HepG2 (cell line): ENCODE data around the gene ERVMER34-1. TPM values are rescaled to one million over a fixed set of nuclear protein-coding genes. Genes with fewer than 3 reads are reported as not detected.
A peak's percentile ranks its signal among the peaks of the same experiment; 100 is the strongest.

Experiments
- CHD4 ChIP-seq: fragments of 200-600 bp; sonication (generic); IDR thresholded peaks from 2 replicates; pipeline ENCODE4 v1.7.0; 2017; ENCODE audit warnings: mild to moderate bottlenecking, low read length, borderline replicate concordance
- FOXC1 ChIP-seq: sonication (generic); formaldehyde crosslinking; IDR thresholded peaks from 2 replicates; pipeline ENCODE4 v1.8.0; 2022; ENCODE audit warnings: mild to moderate bottlenecking, missing genetic modification reagents, borderline replicate concordance
- HOXA7 ChIP-seq: sonication (generic); formaldehyde crosslinking; IDR thresholded peaks from 2 replicates; pipeline ENCODE4 v1.8.1; 2022; ENCODE audit warnings: mild to moderate bottlenecking, missing genetic modification reagents, moderate library complexity
- KDM1A ChIP-seq: IDR thresholded peaks from 2 replicates; pipeline ENCODE4 v1.6.1; 2016; ENCODE audit warnings: missing compliant biosample characterization
- MAFK ChIP-seq, 2 experiments: IDR thresholded peaks in 1 of 2; conservative IDR thresholded peaks in 1 of 2; 2 replicates each; pipeline ENCODE4 v1.6.1; 2011; ENCODE audit warnings: improper control_type of control experiment in 2 of 2, low read length in 2 of 2
- MAZ ChIP-seq, 2 experiments: sonication (generic) in 1 of 2; formaldehyde crosslinking in 1 of 2; IDR thresholded peaks; 2 replicates each; pipeline versions ENCODE4 v1.5.0 to v1.6.1; 2012 to 2020; ENCODE audit warnings: low read depth in 2 of 2, mild to moderate bottlenecking in 2 of 2, borderline replicate concordance in 1 of 2, improper control_type of control experiment in 1 of 2, low read length in 1 of 2, missing genetic modification reagents in 1 of 2, moderate library complexity in 1 of 2
- NR2F1 ChIP-seq, 2 experiments: fragments of 450-650 bp in 1 of 2; formaldehyde crosslinking in 1 of 2; IDR thresholded peaks; 2 replicates each; pipeline versions ENCODE4 v1.5.0 to v1.6.1; 2016 to 2020; ENCODE audit warnings: mild to moderate bottlenecking in 1 of 2, missing compliant biosample characterization in 1 of 2, missing genetic modification reagents in 1 of 2, moderate library complexity in 1 of 2
- NRL ChIP-seq: sonication (generic); formaldehyde crosslinking; IDR thresholded peaks from 2 replicates; pipeline ENCODE4 v1.5.0; 2020; ENCODE audit warnings: missing genetic modification reagents, mild to moderate bottlenecking, moderate library complexity, borderline replicate concordance
- TSC22D2 ChIP-seq: sonication (generic); formaldehyde crosslinking; IDR thresholded peaks from 2 replicates; pipeline ENCODE4 v1.5.1; 2020; ENCODE audit warnings: missing genetic modification reagents, mild to moderate bottlenecking, borderline replicate concordance
- ZFYVE20 ChIP-seq: sonication (generic); formaldehyde crosslinking; IDR thresholded peaks from 2 replicates; pipeline ENCODE4 v1.8.0; 2023; ENCODE audit warnings: low read depth, mild to moderate bottlenecking, moderate library complexity, missing genetic modification reagents, borderline replicate concordance
- ZNF510 ChIP-seq: sonication (generic); formaldehyde crosslinking; IDR thresholded peaks from 2 replicates; pipeline ENCODE4 v1.4.0; 2020; ENCODE audit warnings: low read depth, mild to moderate bottlenecking, missing genetic modification reagents
- ZNF572 ChIP-seq: sonication (generic); formaldehyde crosslinking; IDR thresholded peaks from 2 replicates; pipeline ENCODE4 v1.5.1; 2020; ENCODE audit warnings: mild to moderate bottlenecking, missing genetic modification reagents
- ZNF674 ChIP-seq: sonication (generic); formaldehyde crosslinking; IDR thresholded peaks from 2 replicates; pipeline ENCODE4 v1.5.0; 2020; ENCODE audit warnings: low read depth, mild to moderate bottlenecking, missing genetic modification reagents
- ZNF788 ChIP-seq: sonication (generic); formaldehyde crosslinking; IDR thresholded peaks from 2 replicates; pipeline ENCODE4 v1.5.0; 2020; ENCODE audit warnings: mild to moderate bottlenecking, missing genetic modification reagents, borderline replicate concordance
- ZNF790 ChIP-seq: sonication (generic); formaldehyde crosslinking; IDR thresholded peaks from 2 replicates; pipeline ENCODE4 v1.8.0; 2022; ENCODE audit warnings: missing genetic modification reagents, mild to moderate bottlenecking, borderline replicate concordance
- ZNF850 ChIP-seq: sonication (generic); formaldehyde crosslinking; conservative IDR thresholded peaks from 2 replicates; pipeline ENCODE4 v1.9.0; 2021; ENCODE audit warnings: mild to moderate bottlenecking, missing genetic modification reagents
- polyA plus RNA-seq, 8 experiments: library from polyadenylated mRNA; depleted of rRNA in 3 of 8; stranded (reverse) in 7 of 8; unstranded in 1 of 8; fragments of >200 nt; fragmentation: Illumina TruSeq in 4 of 8; extraction: Trizol in 4 of 8; gene quantifications; 2 replicates each; pipeline versions ENCODE4 v1.2.1 to v1.2.3, GENCODE V29; 2011 to 2016; ENCODE audit warnings: low read depth in 4 of 8, missing spikeins in 1 of 8, mixed read lengths in 1 of 8; ENCODE audit not compliant: insufficient read depth in 1 of 8
- total RNA-seq, 5 experiments: library from RNA; depleted of rRNA; stranded (reverse); fragments of >200 nt; fragmentation: Illumina TruSeq; extraction: Trizol; gene quantifications; 2 replicates each; pipeline ENCODE4 v1.2.3, GENCODE V29; 2016; ENCODE audit warnings: low read depth in 1 of 5
- TF ChIP-seq, protein P1 (sequence below): sonication (generic); formaldehyde crosslinking; IDR thresholded peaks from 2 replicates; pipeline ENCODE4 v1.4.0; 2020; ENCODE audit warnings: mild to moderate bottlenecking, missing genetic modification reagents
- TF ChIP-seq, protein P2 (sequence below): sonication (generic); formaldehyde crosslinking; IDR thresholded peaks from 2 replicates; pipeline ENCODE4 v1.8.1; 2022; ENCODE audit warnings: mild to moderate bottlenecking, missing genetic modification reagents
- TF ChIP-seq, protein P3 (sequence below): sonication (generic); formaldehyde crosslinking; IDR thresholded peaks from 2 replicates; pipeline ENCODE4 v1.8.0; 2022; ENCODE audit warnings: missing genetic modification reagents, mild to moderate bottlenecking, borderline replicate concordance
- TF ChIP-seq, protein P4 (sequence below): sonication (generic); formaldehyde crosslinking; IDR thresholded peaks from 2 replicates; pipeline ENCODE4 v1.5.0; 2020; ENCODE audit warnings: mild to moderate bottlenecking, low read depth, missing genetic modification reagents, borderline replicate concordance
- TF ChIP-seq, protein P5 (sequence below): sonication (generic); formaldehyde crosslinking; IDR thresholded peaks from 2 replicates; pipeline ENCODE4 v1.8.1; 2023; ENCODE audit warnings: mild to moderate bottlenecking, missing genetic modification reagents

Gene ERVMER34-1
- total and polyA plus RNA-seq, 2 of the 13 experiments (the other 11 are each of a cell fraction or from before 2014, with no cell fraction given) = 0.04 to 0.35 TPM

GRCh38 chr4:52712251-52713130 lies 38.7 kb downstream of the ERVMER34-1 start (continued):
- TF ChIP-seq FOXC1 (CRISPR knock-in tag) (peak; percentile 79; the same call in 1 of the 2 replicates), ZNF790 (peak; percentile 80; the same call in 1 of the 2 replicates), NR2F1 (CRISPR knock-in tag; IDR thresholded peaks at IDR 0.05) (no peak), NRL (CRISPR knock-in tag) (peak; percentile 83), HOXA7 (CRISPR knock-in tag) (no peak), ZNF510 (CRISPR knock-in tag) (peak; percentile 78; the same call in 1 of the 2 replicates), ZFYVE20 (CRISPR knock-in tag) (no peak; the same call in 1 of the 2 replicates), ZNF788 (peak; percentile 72; the same call in 1 of the 2 replicates), ZNF674 (CRISPR knock-in tag) (no peak), KDM1A (no peak), ZNF572 (CRISPR knock-in tag) (no peak), CHD4 (no peak), TSC22D2 (CRISPR knock-in tag) (no peak), ZNF850 (CRISPR knock-in tag) (no peak; the same call in 1 of the 2 replicates), MAFK (conservative IDR thresholded peaks at IDR 0.05 in 1 of 2, IDR thresholded peaks at IDR 0.05 in 1 of 2; ENCODE audit: low read length in 2 of 2) (no peak), MAZ (IDR thresholded peaks at IDR 0.05; ENCODE audit: borderline replicate concordance, low read depth, low read length) (peak; percentile 86), MAZ (CRISPR knock-in tag; IDR thresholded peaks at IDR 0.05; ENCODE audit: low read depth) (peak; percentile 92)
- TF ChIP-seq, protein P1, sequence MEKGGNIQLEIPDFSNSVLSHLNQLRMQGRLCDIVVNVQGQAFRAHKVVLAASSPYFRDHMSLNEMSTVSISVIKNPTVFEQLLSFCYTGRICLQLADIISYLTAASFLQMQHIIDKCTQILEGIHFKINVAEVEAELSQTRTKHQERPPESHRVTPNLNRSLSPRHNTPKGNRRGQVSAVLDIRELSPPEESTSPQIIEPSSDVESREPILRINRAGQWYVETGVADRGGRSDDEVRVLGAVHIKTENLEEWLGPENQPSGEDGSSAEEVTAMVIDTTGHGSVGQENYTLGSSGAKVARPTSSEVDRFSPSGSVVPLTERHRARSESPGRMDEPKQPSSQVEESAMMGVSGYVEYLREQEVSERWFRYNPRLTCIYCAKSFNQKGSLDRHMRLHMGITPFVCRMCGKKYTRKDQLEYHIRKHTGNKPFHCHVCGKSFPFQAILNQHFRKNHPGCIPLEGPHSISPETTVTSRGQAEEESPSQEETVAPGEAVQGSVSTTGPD (CRISPR knock-in tag) = no peak
- TF ChIP-seq, protein P2, sequence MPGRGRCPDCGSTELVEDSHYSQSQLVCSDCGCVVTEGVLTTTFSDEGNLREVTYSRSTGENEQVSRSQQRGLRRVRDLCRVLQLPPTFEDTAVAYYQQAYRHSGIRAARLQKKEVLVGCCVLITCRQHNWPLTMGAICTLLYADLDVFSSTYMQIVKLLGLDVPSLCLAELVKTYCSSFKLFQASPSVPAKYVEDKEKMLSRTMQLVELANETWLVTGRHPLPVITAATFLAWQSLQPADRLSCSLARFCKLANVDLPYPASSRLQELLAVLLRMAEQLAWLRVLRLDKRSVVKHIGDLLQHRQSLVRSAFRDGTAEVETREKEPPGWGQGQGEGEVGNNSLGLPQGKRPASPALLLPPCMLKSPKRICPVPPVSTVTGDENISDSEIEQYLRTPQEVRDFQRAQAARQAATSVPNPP (CRISPR knock-in tag) = peak; percentile 88; the same call in 1 of the 2 replicates
- TF ChIP-seq, protein P3, sequence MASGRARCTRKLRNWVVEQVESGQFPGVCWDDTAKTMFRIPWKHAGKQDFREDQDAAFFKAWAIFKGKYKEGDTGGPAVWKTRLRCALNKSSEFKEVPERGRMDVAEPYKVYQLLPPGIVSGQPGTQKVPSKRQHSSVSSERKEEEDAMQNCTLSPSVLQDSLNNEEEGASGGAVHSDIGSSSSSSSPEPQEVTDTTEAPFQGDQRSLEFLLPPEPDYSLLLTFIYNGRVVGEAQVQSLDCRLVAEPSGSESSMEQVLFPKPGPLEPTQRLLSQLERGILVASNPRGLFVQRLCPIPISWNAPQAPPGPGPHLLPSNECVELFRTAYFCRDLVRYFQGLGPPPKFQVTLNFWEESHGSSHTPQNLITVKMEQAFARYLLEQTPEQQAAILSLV = peak; percentile 61; the same call in 1 of the 2 replicates
- TF ChIP-seq, protein P4, sequence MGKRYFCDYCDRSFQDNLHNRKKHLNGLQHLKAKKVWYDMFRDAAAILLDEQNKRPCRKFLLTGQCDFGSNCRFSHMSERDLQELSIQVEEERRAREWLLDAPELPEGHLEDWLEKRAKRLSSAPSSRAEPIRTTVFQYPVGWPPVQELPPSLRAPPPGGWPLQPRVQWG (CRISPR knock-in tag) = no peak
- TF ChIP-seq, protein P5, sequence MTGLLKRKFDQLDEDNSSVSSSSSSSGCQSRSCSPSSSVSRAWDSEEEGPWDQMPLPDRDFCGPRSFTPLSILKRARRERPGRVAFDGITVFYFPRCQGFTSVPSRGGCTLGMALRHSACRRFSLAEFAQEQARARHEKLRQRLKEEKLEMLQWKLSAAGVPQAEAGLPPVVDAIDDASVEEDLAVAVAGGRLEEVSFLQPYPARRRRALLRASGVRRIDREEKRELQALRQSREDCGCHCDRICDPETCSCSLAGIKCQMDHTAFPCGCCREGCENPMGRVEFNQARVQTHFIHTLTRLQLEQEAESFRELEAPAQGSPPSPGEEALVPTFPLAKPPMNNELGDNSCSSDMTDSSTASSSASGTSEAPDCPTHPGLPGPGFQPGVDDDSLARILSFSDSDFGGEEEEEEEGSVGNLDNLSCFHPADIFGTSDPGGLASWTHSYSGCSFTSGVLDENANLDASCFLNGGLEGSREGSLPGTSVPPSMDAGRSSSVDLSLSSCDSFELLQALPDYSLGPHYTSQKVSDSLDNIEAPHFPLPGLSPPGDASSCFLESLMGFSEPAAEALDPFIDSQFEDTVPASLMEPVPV (CRISPR knock-in tag) = no peak
